ENCODE data around the gene MAP3K1. TPM values are rescaled to one million over a fixed set of nuclear protein-coding genes. Genes with fewer than 3 reads are reported as not detected.
"Not testable (repeated sequence)": the region's sequence is repeated elsewhere in the genome, so short reads cannot be mapped to it uniquely, and the experiment has no call there.

Gene MAP3K1
- total RNA-seq, 2 donors from 2014 or later: 9.4 to 12.5 TPM

GRCh38 chr5:56814361-56814962 is 887 bp upstream of the MAP3K1 start:
- peak; percentile 34 to 47 for DNase-seq
- peak; percentile 24 for ATAC-seq
- intact Hi-C loops (cut with DNase I, micrococcal nuclease): no loop called here

GRCh38 chr5:56815658-56816545 is 553 bp downstream of the MAP3K1 start:
- ATAC-seq: peak; percentile 26
- intact Hi-C loops (cut with DNase I, micrococcal nuclease): no loop called here
- DNase-seq: peak in 1 of 2 donors; percentile 55

GRCh38 chr5:56816546-56817081 is 1.3 kb downstream of the MAP3K1 start:
- DNase-seq (peak; percentile 46 to 64), ATAC-seq (peak; percentile 43)
- intact Hi-C loops (cut with DNase I, micrococcal nuclease): no loop called here

GRCh38 chr5:56817263-56818014 is 2.1 kb downstream of the MAP3K1 start:
- intact Hi-C loops (cut with DNase I, micrococcal nuclease): no loop called here
- no peak for DNase-seq
- no peak for ATAC-seq

GRCh38 chr5:56818450-56819037 is 3.2 kb downstream of the MAP3K1 start:
- intact Hi-C loops (cut with DNase I, micrococcal nuclease): no loop called here
- DNase-seq: no peak
- no peak for ATAC-seq

GRCh38 chr5:56819060-56819881 is 3.9 kb downstream of the MAP3K1 start:
- ATAC-seq: no peak
- intact Hi-C loops (cut with DNase I, micrococcal nuclease): no loop called here
- no peak for DNase-seq

GRCh38 chr5:56821868-56822267 is 6.5 kb downstream of the MAP3K1 start:
- intact Hi-C loops (cut with DNase I, micrococcal nuclease); ATAC-seq: not testable (repeated sequence)

GRCh38 chr5:56822981-56823380 is 7.6 kb downstream of the MAP3K1 start:
- intact Hi-C loops (cut with DNase I, micrococcal nuclease): no loop called here
- DNase-seq: no peak
- ATAC-seq: no peak

More at GRCh38 chr5:56821868-56822267, 6.5 kb downstream of the MAP3K1 start:
- DNase-seq: not testable (repeated sequence)

GRCh38 chr5:56824019-56824418 is 8.7 kb downstream of the MAP3K1 start:
- intact Hi-C loops (cut with DNase I, micrococcal nuclease): no loop called here
- DNase-seq: no peak
- no peak for ATAC-seq

GRCh38 chr5:56825222-56825824 is 10.0 kb downstream of the MAP3K1 start:
- DNase-seq (no peak), ATAC-seq (no peak)
- intact Hi-C loops (cut with DNase I, micrococcal nuclease): no loop called here

- DNase-seq: no peak
- intact Hi-C loops (cut with DNase I, micrococcal nuclease): no loop called here
- peak; percentile 29 for ATAC-seq
These were observed 11.7 kb downstream of the MAP3K1 start for GRCh38 chr5:56827049-56827448.

GRCh38 chr5:56827924-56828323 is 12.6 kb downstream of the MAP3K1 start:
- ATAC-seq (no peak), DNase-seq (no peak)
- intact Hi-C loops (cut with DNase I, micrococcal nuclease): no loop called here

GRCh38 chr5:56829137-56829908 is 14.0 kb downstream of the MAP3K1 start:
- DNase-seq (no peak), ATAC-seq (no peak)
- intact Hi-C loops (cut with DNase I, micrococcal nuclease): no loop called here

GRCh38 chr5:56831773-56832172 is 16.4 kb downstream of the MAP3K1 start:
- intact Hi-C loops (cut with DNase I, micrococcal nuclease): loop anchor here in 1 of 2 donors (10.0 kb wide), 1 partner anchor 557 kb away; no protein-coding TSS in a partner anchor
- DNase-seq: no peak

GRCh38 chr5:56833325-56833724 is 18.0 kb downstream of the MAP3K1 start:
- DNase-seq (no peak), ATAC-seq (peak; percentile 23)
- intact Hi-C loops (cut with DNase I, micrococcal nuclease): loop anchor here in 1 of 2 donors (10.0 kb wide), 1 partner anchor 559 kb away; no protein-coding TSS in a partner anchor

More at GRCh38 chr5:56831773-56832172, 16.4 kb downstream of the MAP3K1 start:
- ATAC-seq: no peak

- ATAC-seq: no peak
- no peak for DNase-seq
- intact Hi-C loops (cut with DNase I, micrococcal nuclease): loop anchor here (5.0 to 10.0 kb wide), 2 partner anchors 563 to 565 kb away; no protein-coding TSS in a partner anchor
These were observed 22.0 kb downstream of the MAP3K1 start for GRCh38 chr5:56837381-56837780.

- intact Hi-C loops (cut with DNase I, micrococcal nuclease): loop anchor here (5.0 to 10.0 kb wide), 2 partner anchors 563 to 566 kb away; no protein-coding TSS in a partner anchor
- DNase-seq (no peak), ATAC-seq (no peak)
These were observed 22.6 kb downstream of the MAP3K1 start for GRCh38 chr5:56837956-56838355.

Measured in left colon (tissue), 2 donors.